ENCODE measurements around the gene RAB11FIP4. TPM values are rescaled to one million over a fixed set of nuclear protein-coding genes. Genes with fewer than 3 reads are reported as not detected.

Gene RAB11FIP4
- total RNA-seq, 4 donors from 2014 or later = 28.9 to 46.8 (median 35.7) TPM

DNA sequence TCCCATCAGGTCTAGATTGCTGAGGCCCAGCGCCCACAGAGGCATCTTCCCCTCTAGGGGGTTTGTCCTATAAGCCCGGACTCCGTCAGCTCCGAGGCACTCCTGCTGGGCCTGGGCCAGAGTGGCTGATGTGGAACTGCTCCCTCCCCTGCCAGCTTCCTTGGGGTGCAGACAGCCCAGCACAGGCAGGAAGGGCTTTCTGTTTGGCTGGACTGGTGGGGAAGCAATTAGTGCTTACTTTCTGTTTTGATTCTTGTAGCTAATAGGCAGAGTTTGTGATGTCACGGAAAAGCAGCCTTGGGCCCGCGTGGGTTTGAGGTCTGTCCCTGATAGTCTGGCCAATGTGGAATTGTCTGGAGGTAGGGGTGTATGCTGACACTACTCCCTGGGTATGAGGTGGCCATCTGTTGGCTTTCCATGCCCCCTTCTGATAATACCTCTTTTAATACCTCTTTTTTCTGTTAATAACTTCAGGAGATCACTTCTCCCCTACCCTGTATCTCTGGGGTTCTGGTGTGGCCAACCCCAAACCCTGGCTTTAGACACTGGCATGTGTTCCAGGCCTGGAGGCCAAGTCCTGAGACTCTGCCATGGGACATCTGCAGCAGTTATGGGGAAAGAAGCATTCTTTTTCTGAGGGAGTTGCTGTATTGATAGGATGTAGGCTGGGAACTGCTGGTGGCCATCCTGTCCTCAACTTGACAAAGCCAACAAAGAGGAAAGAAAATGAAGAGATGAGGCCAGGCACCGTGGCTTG, 190.9 kb downstream of the RAB11FIP4 start:
- Histone ChIP-seq H3K36me3 (peaks cover 8% of the 10 kb centered on the region), H3K4me3 (no peak overlapping the region), H3K27ac (peak overlapping the region; percentile 64), H3K27me3 (no peaks in the 10 kb centered on the region), H3K4me1 (peaks cover 41% of the 10 kb centered on the region), H3K9me3 (no peaks in the 10 kb centered on the region)
- TF ChIP-seq, protein P1, sequence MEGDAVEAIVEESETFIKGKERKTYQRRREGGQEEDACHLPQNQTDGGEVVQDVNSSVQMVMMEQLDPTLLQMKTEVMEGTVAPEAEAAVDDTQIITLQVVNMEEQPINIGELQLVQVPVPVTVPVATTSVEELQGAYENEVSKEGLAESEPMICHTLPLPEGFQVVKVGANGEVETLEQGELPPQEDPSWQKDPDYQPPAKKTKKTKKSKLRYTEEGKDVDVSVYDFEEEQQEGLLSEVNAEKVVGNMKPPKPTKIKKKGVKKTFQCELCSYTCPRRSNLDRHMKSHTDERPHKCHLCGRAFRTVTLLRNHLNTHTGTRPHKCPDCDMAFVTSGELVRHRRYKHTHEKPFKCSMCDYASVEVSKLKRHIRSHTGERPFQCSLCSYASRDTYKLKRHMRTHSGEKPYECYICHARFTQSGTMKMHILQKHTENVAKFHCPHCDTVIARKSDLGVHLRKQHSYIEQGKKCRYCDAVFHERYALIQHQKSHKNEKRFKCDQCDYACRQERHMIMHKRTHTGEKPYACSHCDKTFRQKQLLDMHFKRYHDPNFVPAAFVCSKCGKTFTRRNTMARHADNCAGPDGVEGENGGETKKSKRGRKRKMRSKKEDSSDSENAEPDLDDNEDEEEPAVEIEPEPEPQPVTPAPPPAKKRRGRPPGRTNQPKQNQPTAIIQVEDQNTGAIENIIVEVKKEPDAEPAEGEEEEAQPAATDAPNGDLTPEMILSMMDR (IDR thresholded peaks at IDR 0.05) = no peak
- no peak for TF ChIP-seq POLR2A (IDR thresholded peaks at IDR 0.05)
- no peak for TF ChIP-seq POLR2AphosphoS5 (IDR thresholded peaks at IDR 0.05)
- TF ChIP-seq EP300 (IDR thresholded peaks at IDR 0.05) = no peak
- 24% methylated on average over 4 of the region's 8 CpGs for WGBS
- no peak for DNase-seq (ENCODE audit: low spot score in 2 of 2)

DNA sequence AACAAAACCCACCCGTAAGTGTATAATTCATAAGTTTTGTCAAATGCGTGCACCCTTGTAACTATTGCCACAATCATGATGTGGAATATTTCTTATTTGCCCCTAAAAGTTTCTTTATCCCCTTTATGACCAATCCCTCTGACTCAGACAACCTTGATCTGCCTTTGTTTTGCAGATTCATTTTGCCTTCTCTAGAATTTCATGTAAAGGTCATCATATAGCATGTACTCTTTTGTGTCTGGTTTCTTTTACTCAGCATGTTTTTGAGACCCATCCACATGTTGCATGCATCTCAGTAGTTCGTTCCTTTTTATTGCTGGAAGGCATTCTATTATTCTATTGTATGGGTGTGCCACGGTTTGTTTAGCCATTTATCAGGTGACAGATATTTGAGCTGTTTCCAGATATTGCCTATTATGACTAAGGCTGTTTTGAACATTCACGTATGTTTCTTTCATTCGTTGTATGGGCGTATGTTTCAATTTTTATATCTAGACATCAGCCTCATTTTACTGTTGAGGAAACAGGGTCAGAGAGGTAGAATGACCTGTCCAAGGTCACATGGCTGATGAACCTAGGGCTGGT, 192.4 kb downstream of the RAB11FIP4 start:
- Histone ChIP-seq H3K4me1 (peaks cover 40% of the 10 kb centered on the region), H3K27ac (no peak overlapping the region), H3K36me3 (no peaks in the 10 kb centered on the region), H3K9me3 (no peaks in the 10 kb centered on the region), H3K27me3 (no peaks in the 10 kb centered on the region), H3K4me3 (no peak overlapping the region)
- WGBS = 57% methylated on average over 7 of the region's 7 CpGs
- DNase-seq (ENCODE audit: low spot score in 2 of 2) = no peak
- TF ChIP-seq, protein P1 (IDR thresholded peaks at IDR 0.05) = no peak
- TF ChIP-seq EP300 (IDR thresholded peaks at IDR 0.05) (no peak), POLR2AphosphoS5 (IDR thresholded peaks at IDR 0.05) (no peak), POLR2A (IDR thresholded peaks at IDR 0.05) (no peak)

DNA sequence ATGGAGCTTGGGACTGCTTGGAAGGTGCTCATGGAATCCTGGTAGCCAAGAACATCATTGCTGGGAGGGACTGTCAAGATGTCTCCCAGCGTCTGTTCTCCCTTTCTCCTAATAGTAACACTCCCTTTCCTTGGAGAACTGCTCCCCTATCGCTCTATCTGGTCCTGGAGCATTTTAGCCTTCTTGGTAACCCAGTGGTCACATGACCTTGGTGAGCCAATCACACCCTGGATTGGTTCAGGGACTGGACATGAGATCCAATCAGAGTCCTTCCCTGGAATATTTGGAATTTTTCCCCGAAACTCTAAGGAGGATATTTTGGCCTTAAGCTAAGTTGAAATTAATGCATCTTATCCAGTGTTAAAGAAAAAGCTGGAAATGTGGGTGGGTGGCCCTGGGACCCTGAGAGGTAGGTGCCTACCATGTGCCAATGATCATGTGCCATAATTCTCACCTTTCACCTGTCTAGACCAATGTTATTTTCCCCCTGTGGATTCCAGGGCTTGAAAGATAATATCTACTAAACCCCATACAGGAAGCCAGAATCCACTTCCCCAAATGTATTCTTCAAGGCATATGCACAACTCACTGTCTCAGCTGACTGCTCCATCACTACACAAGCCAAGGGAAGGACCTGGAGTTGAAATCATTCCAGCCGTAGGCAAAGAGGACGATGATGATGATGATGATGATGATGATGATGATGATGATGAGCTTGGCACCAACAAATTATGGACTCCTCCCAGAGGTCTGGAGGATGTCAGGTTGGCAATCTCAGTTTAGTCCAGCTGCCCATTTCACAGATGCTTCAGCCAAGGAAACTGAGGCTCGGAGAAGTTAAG, 193.2 kb downstream of the RAB11FIP4 start:
- 87% methylated on average over 6 of the region's 6 CpGs for WGBS
- H3K36me3 ChIP-seq = no peaks in the 10 kb centered on the region
- no peak overlapping the region for H3K4me3 ChIP-seq
- TF ChIP-seq POLR2A (IDR thresholded peaks at IDR 0.05) = no peak
- TF ChIP-seq, protein P1 (IDR thresholded peaks at IDR 0.05) = no peak
- no peak for TF ChIP-seq POLR2AphosphoS5 (IDR thresholded peaks at IDR 0.05)
- TF ChIP-seq EP300 (IDR thresholded peaks at IDR 0.05) = no peak
- no peak for DNase-seq (ENCODE audit: low spot score in 2 of 2)
- no peak overlapping the region for H3K27ac ChIP-seq
- no peaks in the 10 kb centered on the region for H3K9me3 ChIP-seq
- peaks cover 34% of the 10 kb centered on the region for H3K4me1 ChIP-seq
- no peaks in the 10 kb centered on the region for H3K27me3 ChIP-seq

DNA sequence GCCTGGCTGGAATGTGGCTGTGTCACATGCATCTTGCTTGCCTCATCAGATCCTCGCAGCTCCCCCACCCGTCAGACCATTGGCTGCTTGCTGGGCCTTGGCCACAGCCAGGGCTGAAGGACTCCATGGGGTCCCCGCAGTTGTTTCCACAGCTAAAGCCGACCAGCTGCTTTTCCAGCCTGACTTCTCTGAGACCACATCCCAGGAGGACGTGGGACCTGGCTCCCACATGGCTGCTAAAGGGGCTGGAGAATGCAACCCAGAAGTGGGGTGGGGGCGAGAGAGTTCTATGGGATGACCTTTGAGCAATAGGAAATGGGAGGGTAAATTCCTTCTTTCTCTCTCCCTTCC, 193.8 kb downstream of the RAB11FIP4 start:
- WGBS = 90% methylated on average over 6 of the region's 6 CpGs
- Histone ChIP-seq H3K36me3 (no peaks in the 10 kb centered on the region), H3K27me3 (no peaks in the 10 kb centered on the region), H3K27ac (no peak overlapping the region), H3K4me1 (peaks cover 30% of the 10 kb centered on the region), H3K4me3 (no peak overlapping the region), H3K9me3 (no peaks in the 10 kb centered on the region)
- TF ChIP-seq POLR2A (IDR thresholded peaks at IDR 0.05) (no peak), POLR2AphosphoS5 (IDR thresholded peaks at IDR 0.05) (no peak), EP300 (IDR thresholded peaks at IDR 0.05) (no peak)
- TF ChIP-seq, protein P1 (IDR thresholded peaks at IDR 0.05) = no peak
- DNase-seq (ENCODE audit: low spot score in 2 of 2) = no peak

DNA sequence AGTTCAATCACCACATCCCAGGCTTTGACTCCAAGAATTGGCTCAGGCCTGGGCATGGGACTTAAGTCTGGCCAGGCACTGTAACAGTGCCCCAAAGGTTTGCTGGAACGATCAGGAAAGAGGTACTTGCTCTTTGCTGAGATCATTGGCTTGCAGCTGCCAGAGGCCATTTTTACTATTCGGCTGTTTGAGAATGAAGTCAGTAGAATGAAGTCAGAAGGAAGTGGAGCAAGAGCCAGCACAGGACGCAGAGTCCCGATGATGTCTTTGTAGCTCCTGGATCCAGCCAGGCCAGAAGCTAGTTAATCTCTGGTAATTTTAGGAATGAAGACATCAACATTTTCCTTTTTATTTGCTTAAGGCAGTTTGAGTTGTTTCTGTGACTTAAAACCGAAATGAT, 195.5 kb downstream of the RAB11FIP4 start:
- H3K4me1 ChIP-seq = peaks cover 14% of the 10 kb centered on the region
- no peaks in the 10 kb centered on the region for H3K27me3 ChIP-seq
- H3K9me3 ChIP-seq = no peaks in the 10 kb centered on the region
- no peak overlapping the region for H3K4me3 ChIP-seq
- no peak overlapping the region for H3K27ac ChIP-seq
- no peak for DNase-seq (ENCODE audit: low spot score in 2 of 2)
- WGBS = 44% methylated on average over 5 of the region's 5 CpGs
- no peak for TF ChIP-seq POLR2A (IDR thresholded peaks at IDR 0.05)
- TF ChIP-seq, protein P1 (IDR thresholded peaks at IDR 0.05) = no peak
- no peak for TF ChIP-seq EP300 (IDR thresholded peaks at IDR 0.05)
- TF ChIP-seq POLR2AphosphoS5 (IDR thresholded peaks at IDR 0.05) = no peak
- H3K36me3 ChIP-seq = no peaks in the 10 kb centered on the region

All from suprapubic skin (tissue), 4 donors.